Neural crest cell (in vitro differentiated cells): ENCODE results near the gene SORBS1. TPM values are rescaled to one million over a fixed set of nuclear protein-coding genes. Genes with fewer than 3 reads are reported as not detected.

Experiments used
- DNase-seq: peaks from one replicate; pipeline ENCODE4 v3.0.0; 2021; ENCODE audit warnings: low read depth, mixed read lengths, low spot score
- H3K27ac Mint-ChIP-seq: one replicate; pipeline ENCODE4 v1.8.0; 2021; ENCODE audit warnings: mild to moderate bottlenecking, mixed read lengths; ENCODE audit not compliant: unreplicated experiment
- H3K27me3 Mint-ChIP-seq: 2 replicates; pipeline ENCODE4 v1.8.0; 2021; ENCODE audit warnings: low read depth, mild to moderate bottlenecking, mixed read lengths
- H3K36me3 Mint-ChIP-seq: 2 replicates; pipeline ENCODE4 v1.8.0; 2021; ENCODE audit warnings: low read depth, mild to moderate bottlenecking, mixed read lengths
- H3K4me1 Mint-ChIP-seq: 2 replicates; pipeline ENCODE4 v1.8.0; 2021; ENCODE audit warnings: mixed read lengths
- H3K4me3 Mint-ChIP-seq: one replicate; pipeline ENCODE4 v1.8.0; 2021; ENCODE audit warnings: mild to moderate bottlenecking, mixed read lengths
- H3K9me3 Mint-ChIP-seq: 2 replicates; pipeline ENCODE4 v1.8.0; 2021; ENCODE audit warnings: mixed read lengths
- total RNA-seq: library from RNA; stranded (reverse); gene quantifications from 2 replicates; pipeline ENCODE4 v1.2.1, GENCODE V29; 2021
- TF ChIP-seq, protein P1 (sequence below): fragments of 200-600 bp; sonication (generic); conservative IDR thresholded peaks from 2 replicates; pipeline ENCODE4 v1.5.0; 2021; ENCODE audit warnings: antibody characterized with exemption, mild to moderate bottlenecking

Gene SORBS1
- total RNA-seq, 1 donor from 2014 or later: 15.3 TPM

DNA sequence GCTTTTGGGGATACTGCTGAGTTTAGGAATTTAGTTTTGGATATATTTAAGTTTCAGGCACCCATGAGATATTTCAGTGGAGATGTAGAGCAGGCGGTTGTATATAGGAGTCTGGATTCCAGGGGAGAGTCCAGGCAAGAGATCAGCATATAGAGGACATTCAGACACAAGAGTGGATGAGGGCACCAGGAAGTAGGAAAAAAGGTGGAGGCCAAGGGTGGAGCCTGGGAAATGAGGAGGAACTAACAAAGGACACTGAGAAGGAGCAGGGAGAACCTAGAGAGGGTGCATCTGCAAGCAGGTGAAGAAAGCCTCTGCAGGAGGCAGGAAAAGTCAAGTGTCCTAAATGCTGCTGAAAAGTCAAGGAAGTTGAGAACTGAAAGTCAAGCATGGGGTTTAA, 257.2 kb downstream of the SORBS1 start:
- TF ChIP-seq, protein P1, sequence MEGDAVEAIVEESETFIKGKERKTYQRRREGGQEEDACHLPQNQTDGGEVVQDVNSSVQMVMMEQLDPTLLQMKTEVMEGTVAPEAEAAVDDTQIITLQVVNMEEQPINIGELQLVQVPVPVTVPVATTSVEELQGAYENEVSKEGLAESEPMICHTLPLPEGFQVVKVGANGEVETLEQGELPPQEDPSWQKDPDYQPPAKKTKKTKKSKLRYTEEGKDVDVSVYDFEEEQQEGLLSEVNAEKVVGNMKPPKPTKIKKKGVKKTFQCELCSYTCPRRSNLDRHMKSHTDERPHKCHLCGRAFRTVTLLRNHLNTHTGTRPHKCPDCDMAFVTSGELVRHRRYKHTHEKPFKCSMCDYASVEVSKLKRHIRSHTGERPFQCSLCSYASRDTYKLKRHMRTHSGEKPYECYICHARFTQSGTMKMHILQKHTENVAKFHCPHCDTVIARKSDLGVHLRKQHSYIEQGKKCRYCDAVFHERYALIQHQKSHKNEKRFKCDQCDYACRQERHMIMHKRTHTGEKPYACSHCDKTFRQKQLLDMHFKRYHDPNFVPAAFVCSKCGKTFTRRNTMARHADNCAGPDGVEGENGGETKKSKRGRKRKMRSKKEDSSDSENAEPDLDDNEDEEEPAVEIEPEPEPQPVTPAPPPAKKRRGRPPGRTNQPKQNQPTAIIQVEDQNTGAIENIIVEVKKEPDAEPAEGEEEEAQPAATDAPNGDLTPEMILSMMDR: no peak
- Mint-ChIP-seq H3K36me3 (no peaks in the 10 kb centered on the region), H3K27me3 (no peaks in the 10 kb centered on the region), H3K9me3 (no peaks in the 10 kb centered on the region), H3K4me3 (no peak overlapping the region), H3K4me1 (no peaks in the 10 kb centered on the region), H3K27ac (no peak overlapping the region)
- no peak for DNase-seq

DNA sequence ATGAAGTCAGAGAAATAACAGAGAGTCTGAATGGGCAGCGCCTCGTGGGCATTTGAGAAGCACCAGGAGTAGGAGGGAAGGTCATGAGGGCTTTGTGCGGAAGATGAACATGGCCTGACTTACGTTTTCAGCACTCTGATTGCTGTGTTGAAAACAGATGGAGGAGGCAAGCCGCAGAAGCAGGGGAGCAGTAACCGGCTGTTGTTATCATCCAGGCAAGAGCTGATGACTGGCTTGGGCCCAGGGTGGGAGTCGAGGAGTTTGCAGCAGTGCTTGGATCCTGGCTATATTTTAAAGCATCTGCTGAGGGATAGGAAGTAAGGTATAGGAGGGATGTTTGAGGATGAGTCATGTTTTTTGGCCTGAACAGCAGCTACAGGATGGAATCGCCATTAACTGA, 257.6 kb downstream of the SORBS1 start:
- no peaks in the 10 kb centered on the region for H3K36me3 Mint-ChIP-seq
- no peak for DNase-seq
- H3K4me1 Mint-ChIP-seq: no peaks in the 10 kb centered on the region
- H3K27me3 Mint-ChIP-seq: no peaks in the 10 kb centered on the region
- H3K27ac Mint-ChIP-seq: no peak overlapping the region
- no peaks in the 10 kb centered on the region for H3K9me3 Mint-ChIP-seq
- TF ChIP-seq, protein P1: no peak
- no peak overlapping the region for H3K4me3 Mint-ChIP-seq

DNA sequence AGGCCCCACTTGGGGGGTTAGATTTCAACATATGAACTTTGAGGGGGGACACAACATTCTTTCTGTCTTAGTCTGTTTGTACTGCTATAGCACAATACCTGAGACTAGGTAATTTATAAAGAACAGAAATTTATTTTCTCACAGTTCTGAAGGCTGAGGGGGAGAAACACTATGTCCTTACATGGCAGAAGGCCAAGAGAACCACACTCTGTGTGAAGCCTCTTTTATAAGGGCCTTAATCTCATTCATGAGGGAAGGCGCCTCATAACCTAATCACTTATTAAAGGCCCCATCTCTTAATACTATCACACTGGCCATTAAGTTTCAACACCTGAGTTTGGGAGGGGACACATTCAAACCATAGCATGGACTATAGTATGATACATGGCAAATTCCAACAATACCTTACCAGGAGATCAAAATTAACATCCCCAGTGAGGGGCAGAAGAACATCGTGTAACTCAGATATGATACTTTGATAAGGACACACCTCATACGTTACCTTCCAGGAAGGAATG, 261.1 kb downstream of the SORBS1 start:
- Mint-ChIP-seq H3K9me3 (no peaks in the 10 kb centered on the region), H3K4me3 (no peak overlapping the region), H3K27me3 (peaks cover 2% of the 10 kb centered on the region), H3K4me1 (no peaks in the 10 kb centered on the region), H3K27ac (no peak overlapping the region), H3K36me3 (no peaks in the 10 kb centered on the region)
- TF ChIP-seq, protein P1: no peak
- no peak for DNase-seq

DNA sequence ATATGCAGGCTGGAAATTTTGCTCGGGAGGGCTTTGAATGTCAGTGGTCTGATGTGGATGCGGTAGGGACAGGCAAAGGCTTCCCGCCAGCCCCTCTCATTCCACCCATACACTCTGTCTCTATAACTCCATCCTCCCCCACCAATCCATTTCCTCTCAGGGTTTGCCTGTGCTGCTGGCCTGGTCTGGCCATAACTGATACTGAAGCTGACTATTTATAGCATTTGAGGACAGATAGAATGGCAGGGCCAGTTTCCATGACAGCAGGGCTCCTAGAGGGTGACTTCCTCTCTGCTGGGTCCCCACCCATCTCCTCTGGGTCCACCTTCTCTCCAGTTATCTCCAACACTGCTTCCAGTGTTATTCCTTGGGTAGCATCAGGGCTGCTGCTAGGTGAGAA, 263.8 kb downstream of the SORBS1 start:
- no peak overlapping the region for H3K4me3 Mint-ChIP-seq
- no peaks in the 10 kb centered on the region for H3K9me3 Mint-ChIP-seq
- peaks cover 15% of the 10 kb centered on the region for H3K27me3 Mint-ChIP-seq
- DNase-seq: no peak
- no peaks in the 10 kb centered on the region for H3K4me1 Mint-ChIP-seq
- TF ChIP-seq, protein P1: no peak
- no peaks in the 10 kb centered on the region for H3K36me3 Mint-ChIP-seq
- H3K27ac Mint-ChIP-seq: no peak overlapping the region

DNA sequence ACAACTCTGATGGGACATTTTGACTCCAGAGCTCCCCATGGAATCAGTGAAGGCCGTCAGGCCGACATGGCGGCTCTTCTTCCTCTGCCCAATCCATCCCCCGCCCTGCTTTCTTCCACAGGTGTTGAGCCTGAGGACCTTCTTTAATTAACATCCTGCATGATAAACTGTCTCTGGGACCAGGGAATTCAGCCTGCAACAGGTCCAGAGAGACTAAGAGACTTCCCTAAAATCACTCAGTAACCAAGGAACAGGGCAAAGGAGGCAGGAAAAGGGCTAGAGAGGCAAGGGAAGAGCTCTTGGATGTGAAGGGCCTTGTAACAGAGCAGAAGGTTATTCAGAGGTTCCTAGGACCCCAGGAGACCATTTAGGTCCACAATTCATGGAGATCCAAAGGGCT, 264.4 kb downstream of the SORBS1 start:
- Mint-ChIP-seq H3K9me3 (no peaks in the 10 kb centered on the region), H3K4me1 (no peaks in the 10 kb centered on the region), H3K36me3 (no peaks in the 10 kb centered on the region), H3K27ac (no peak overlapping the region), H3K4me3 (no peak overlapping the region), H3K27me3 (peaks cover 19% of the 10 kb centered on the region)
- TF ChIP-seq, protein P1: no peak
- no peak for DNase-seq
